ENCODE results near the gene MINDY4. TPM values are rescaled to one million over a fixed set of nuclear protein-coding genes. Genes with fewer than 3 reads are reported as not detected.

Gene MINDY4
- polyA plus RNA-seq, 2 donors = 1.3 to 1.4 TPM

DNA sequence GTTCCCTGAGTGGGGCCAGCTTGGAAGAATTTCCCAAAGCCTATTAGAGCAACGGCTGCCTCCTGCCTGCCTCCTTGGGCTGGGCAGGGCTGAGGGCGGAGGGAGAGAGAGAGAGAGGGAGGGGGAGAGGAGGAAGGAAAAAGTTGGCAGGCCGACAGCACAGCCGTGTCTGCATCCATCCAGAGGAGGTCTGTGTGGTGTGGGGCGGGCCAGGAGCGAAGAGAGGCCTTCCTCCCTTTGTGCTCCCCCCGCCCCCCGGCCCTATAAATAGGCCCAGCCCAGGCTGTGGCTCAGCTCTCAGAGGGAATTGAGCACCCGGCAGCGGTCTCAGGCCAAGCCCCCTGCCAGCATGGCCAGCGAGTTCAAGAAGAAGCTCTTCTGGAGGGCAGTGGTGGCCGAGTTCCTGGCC is 140.3 kb downstream of the MINDY4 start, which contains the start of gene AQP1:
Gene AQP1 (plus strand): TSS at position 293 of the 409 bp plus-strand sequence. CDS start 57 bp downstream, at position 350.
- Histone ChIP-seq H3K27ac (ENCODE audit: low read depth in 2 of 2, low read length in 1 of 2) (peak within 1 kb of the TSS; percentile 11 to 65), H3K4me3 (ENCODE audit: low read depth in 1 of 2, low read length in 2 of 2) (peak within 1 kb of the TSS; percentile 29 to 39), H3K9me3 (ENCODE audit: control insufficient read depth in 2 of 2, insufficient read depth in 1 of 2, low read depth in 1 of 2, low read length in 1 of 2) (no peaks in the 10 kb centered on the region), H3K36me3 (ENCODE audit: control insufficient read depth in 2 of 2, insufficient read depth in 2 of 2, low read length in 1 of 2) (no peaks in the 10 kb centered on the region), H3K4me1 (ENCODE audit: control insufficient read depth in 2 of 2, insufficient read depth in 2 of 2, low read length in 1 of 2) (peaks cover 0 to 5% of the 10 kb centered on the region in 2 donors), H3K27me3 (ENCODE audit: control insufficient read depth in 1 of 2, insufficient read depth in 2 of 2, low read length in 2 of 2) (no peaks in the 10 kb centered on the region)
- WGBS, 2 donors = 38 to 42% methylated on average over 10 to 12 of the region's 12 CpGs

GRCh38 chr7:30912021-30912730 is 141.0 kb downstream of the MINDY4 start:
- H3K27ac ChIP-seq (ENCODE audit: low read depth in 2 of 2, low read length in 1 of 2) = peak overlapping the region; percentile 11 to 65
- H3K4me1 ChIP-seq (ENCODE audit: control insufficient read depth in 2 of 2, insufficient read depth in 2 of 2, low read length in 1 of 2) = peaks cover 0 to 5% of the 10 kb centered on the region in 2 donors
- H3K4me3 ChIP-seq (ENCODE audit: low read depth in 1 of 2, low read length in 2 of 2) = peak overlapping the region; percentile 29 to 39
- no peaks in the 10 kb centered on the region for H3K9me3 ChIP-seq (ENCODE audit: control insufficient read depth in 2 of 2, insufficient read depth in 1 of 2, low read depth in 1 of 2, low read length in 1 of 2)
- 65 to 80% methylated on average over 26 of the region's 26 CpGs for WGBS, 2 donors
- H3K36me3 ChIP-seq (ENCODE audit: control insufficient read depth in 2 of 2, insufficient read depth in 2 of 2, low read length in 1 of 2) = no peaks in the 10 kb centered on the region
- H3K27me3 ChIP-seq (ENCODE audit: control insufficient read depth in 1 of 2, insufficient read depth in 2 of 2, low read length in 2 of 2) = no peaks in the 10 kb centered on the region

DNA sequence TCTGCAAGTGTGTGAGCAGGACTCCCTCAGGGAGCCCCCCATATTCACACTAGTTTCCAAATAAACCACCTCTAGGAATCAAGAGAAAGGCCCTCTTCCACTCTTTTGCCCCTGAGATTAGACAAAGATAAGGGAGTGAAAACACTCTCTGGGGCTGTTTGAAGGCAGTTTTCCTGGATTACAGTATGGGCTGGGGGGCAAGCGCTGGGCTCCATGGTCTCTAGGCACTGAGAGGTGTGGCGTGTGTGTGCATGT is 141.4 kb downstream of the MINDY4 start:
- WGBS, 2 donors = 57 to 80% methylated on average over 2 of the region's 2 CpGs
- Histone ChIP-seq H3K27me3 (ENCODE audit: control insufficient read depth in 1 of 2, insufficient read depth in 2 of 2, low read length in 2 of 2) (no peaks in the 10 kb centered on the region), H3K36me3 (ENCODE audit: control insufficient read depth in 2 of 2, insufficient read depth in 2 of 2, low read length in 1 of 2) (no peaks in the 10 kb centered on the region), H3K9me3 (ENCODE audit: control insufficient read depth in 2 of 2, insufficient read depth in 1 of 2, low read depth in 1 of 2, low read length in 1 of 2) (no peaks in the 10 kb centered on the region), H3K4me1 (ENCODE audit: control insufficient read depth in 2 of 2, insufficient read depth in 2 of 2, low read length in 1 of 2) (peaks cover 0 to 5% of the 10 kb centered on the region in 2 donors), H3K27ac (ENCODE audit: low read depth in 2 of 2, low read length in 1 of 2) (peak overlapping the region in 1 of 2 donors; percentile 65), H3K4me3 (ENCODE audit: low read depth in 1 of 2, low read length in 2 of 2) (peak overlapping the region; percentile 29 to 39)

- H3K4me1 ChIP-seq (ENCODE audit: control insufficient read depth in 2 of 2, insufficient read depth in 2 of 2, low read length in 1 of 2) = peaks cover 0 to 5% of the 10 kb centered on the region in 2 donors
- H3K27ac ChIP-seq (ENCODE audit: low read depth in 2 of 2, low read length in 1 of 2) = peak overlapping the region; percentile 30 to 65
- WGBS, 2 donors = 64 to 67% methylated on average over 17 of the region's 17 CpGs
Observed at GRCh38 chr7:30912986-30913811, 142.0 kb downstream of the MINDY4 start.

GRCh38 chr7:30913821-30914515 is 142.8 kb downstream of the MINDY4 start:
- peak overlapping the region; percentile 29 to 39 for H3K4me3 ChIP-seq (ENCODE audit: low read depth in 1 of 2, low read length in 2 of 2)
- H3K4me1 ChIP-seq (ENCODE audit: control insufficient read depth in 2 of 2, insufficient read depth in 2 of 2, low read length in 1 of 2) = peaks cover 0 to 5% of the 10 kb centered on the region in 2 donors
- H3K36me3 ChIP-seq (ENCODE audit: control insufficient read depth in 2 of 2, insufficient read depth in 2 of 2, low read length in 1 of 2) = no peaks in the 10 kb centered on the region
- no peaks in the 10 kb centered on the region for H3K9me3 ChIP-seq (ENCODE audit: control insufficient read depth in 2 of 2, insufficient read depth in 1 of 2, low read depth in 1 of 2, low read length in 1 of 2)
- WGBS, 2 donors = 67 to 75% methylated on average over 16 of the region's 16 CpGs
- H3K27me3 ChIP-seq (ENCODE audit: control insufficient read depth in 1 of 2, insufficient read depth in 2 of 2, low read length in 2 of 2) = no peaks in the 10 kb centered on the region
- H3K27ac ChIP-seq (ENCODE audit: low read depth in 2 of 2, low read length in 1 of 2) = peak overlapping the region; percentile 17 to 65

More at GRCh38 chr7:30912986-30913811, 142.0 kb downstream of the MINDY4 start:
- H3K4me3 ChIP-seq (ENCODE audit: low read depth in 1 of 2, low read length in 2 of 2) = peak overlapping the region; percentile 29 to 39
- no peaks in the 10 kb centered on the region for H3K9me3 ChIP-seq (ENCODE audit: control insufficient read depth in 2 of 2, insufficient read depth in 1 of 2, low read depth in 1 of 2, low read length in 1 of 2)
- H3K36me3 ChIP-seq (ENCODE audit: control insufficient read depth in 2 of 2, insufficient read depth in 2 of 2, low read length in 1 of 2) = no peaks in the 10 kb centered on the region
- no peaks in the 10 kb centered on the region for H3K27me3 ChIP-seq (ENCODE audit: control insufficient read depth in 1 of 2, insufficient read depth in 2 of 2, low read length in 2 of 2)

- Histone ChIP-seq H3K27ac (ENCODE audit: low read depth in 2 of 2, low read length in 1 of 2) (peak overlapping the region; percentile 17 to 61), H3K27me3 (ENCODE audit: control insufficient read depth in 1 of 2, insufficient read depth in 2 of 2, low read length in 2 of 2) (no peaks in the 10 kb centered on the region), H3K9me3 (ENCODE audit: control insufficient read depth in 2 of 2, insufficient read depth in 1 of 2, low read depth in 1 of 2, low read length in 1 of 2) (no peaks in the 10 kb centered on the region), H3K36me3 (ENCODE audit: control insufficient read depth in 2 of 2, insufficient read depth in 2 of 2, low read length in 1 of 2) (no peaks in the 10 kb centered on the region), H3K4me3 (ENCODE audit: low read depth in 1 of 2, low read length in 2 of 2) (peak overlapping the region in 1 of 2 donors; percentile 29), H3K4me1 (ENCODE audit: control insufficient read depth in 2 of 2, insufficient read depth in 2 of 2, low read length in 1 of 2) (peaks cover 0 to 5% of the 10 kb centered on the region in 2 donors)
- WGBS, 2 donors = 39 to 42% methylated on average over 4 of the region's 4 CpGs
Observed at GRCh38 chr7:30914596-30914995, 143.4 kb downstream of the MINDY4 start.

- no peaks in the 10 kb centered on the region for H3K9me3 ChIP-seq (ENCODE audit: control insufficient read depth in 2 of 2, insufficient read depth in 1 of 2, low read depth in 1 of 2, low read length in 1 of 2)
- H3K27me3 ChIP-seq (ENCODE audit: control insufficient read depth in 1 of 2, insufficient read depth in 2 of 2, low read length in 2 of 2) = no peaks in the 10 kb centered on the region
- WGBS, 2 donors = 48 to 72% methylated on average over 10 to 11 of the region's 11 CpGs
- peak overlapping the region; percentile 23 to 61 for H3K27ac ChIP-seq (ENCODE audit: low read depth in 2 of 2, low read length in 1 of 2)
- H3K4me3 ChIP-seq (ENCODE audit: low read depth in 1 of 2, low read length in 2 of 2) = peak overlapping the region; percentile 2 to 4
- no peaks in the 10 kb centered on the region for H3K36me3 ChIP-seq (ENCODE audit: control insufficient read depth in 2 of 2, insufficient read depth in 2 of 2, low read length in 1 of 2)
- peaks cover 0 to 8% of the 10 kb centered on the region in 2 donors for H3K4me1 ChIP-seq (ENCODE audit: control insufficient read depth in 2 of 2, insufficient read depth in 2 of 2, low read length in 1 of 2)
Observed at GRCh38 chr7:30915005-30915601, 143.9 kb downstream of the MINDY4 start.

DNA sequence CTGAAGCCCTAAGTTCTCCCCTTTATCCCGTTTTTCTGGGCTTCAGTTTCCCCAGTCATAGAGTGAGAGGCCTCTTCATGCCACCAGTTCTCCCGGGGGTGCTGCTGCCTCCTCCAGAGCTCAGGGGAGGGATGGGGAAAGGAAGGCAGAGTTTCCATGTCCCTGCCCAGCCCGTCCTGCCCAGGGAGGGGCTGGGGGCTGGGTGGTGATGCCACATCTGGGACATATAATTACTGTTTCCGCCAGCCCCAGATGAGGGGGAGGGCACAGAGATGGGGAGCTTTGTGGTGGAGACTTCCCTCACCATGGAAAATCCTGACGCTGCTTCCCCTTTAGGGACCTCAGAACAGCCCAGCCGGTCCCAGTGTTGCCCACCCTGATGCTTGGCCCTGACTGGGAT is 144.5 kb downstream of the MINDY4 start:
- no peaks in the 10 kb centered on the region for H3K27me3 ChIP-seq (ENCODE audit: control insufficient read depth in 1 of 2, insufficient read depth in 2 of 2, low read length in 2 of 2)
- H3K36me3 ChIP-seq (ENCODE audit: control insufficient read depth in 2 of 2, insufficient read depth in 2 of 2, low read length in 1 of 2) = no peaks in the 10 kb centered on the region
- H3K4me3 ChIP-seq (ENCODE audit: low read depth in 1 of 2, low read length in 2 of 2) = peak overlapping the region in 1 of 2 donors; percentile 4
- 51 to 65% methylated on average over 6 of the region's 6 CpGs for WGBS, 2 donors
- peak overlapping the region; percentile 23 to 61 for H3K27ac ChIP-seq (ENCODE audit: low read depth in 2 of 2, low read length in 1 of 2)
- H3K4me1 ChIP-seq (ENCODE audit: control insufficient read depth in 2 of 2, insufficient read depth in 2 of 2, low read length in 1 of 2) = peaks cover 0 to 8% of the 10 kb centered on the region in 2 donors
- H3K9me3 ChIP-seq (ENCODE audit: control insufficient read depth in 2 of 2, insufficient read depth in 1 of 2, low read depth in 1 of 2, low read length in 1 of 2) = no peaks in the 10 kb centered on the region

DNA sequence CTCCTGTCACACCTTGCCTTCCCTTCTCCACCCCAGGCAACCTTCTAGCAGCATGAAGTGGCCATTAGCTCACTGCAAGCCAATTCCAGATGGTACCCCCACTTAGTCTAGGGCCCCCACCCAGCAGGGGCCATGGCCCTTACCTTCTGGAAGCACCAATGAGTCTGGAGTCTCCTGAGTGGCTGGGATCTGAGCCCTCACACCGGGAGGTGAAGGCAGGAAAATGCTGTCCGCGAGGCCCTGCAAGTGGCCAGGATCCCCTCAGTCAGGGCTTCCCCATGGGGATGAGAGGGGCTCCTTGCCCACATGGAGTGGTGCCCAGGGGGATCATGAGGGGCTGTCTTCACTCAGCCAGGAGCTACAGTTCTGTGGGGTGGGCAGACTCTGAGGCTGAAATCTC is 145.0 kb downstream of the MINDY4 start:
- Histone ChIP-seq H3K9me3 (ENCODE audit: control insufficient read depth in 2 of 2, insufficient read depth in 1 of 2, low read depth in 1 of 2, low read length in 1 of 2) (no peaks in the 10 kb centered on the region), H3K27ac (ENCODE audit: low read depth in 2 of 2, low read length in 1 of 2) (peak overlapping the region; percentile 19 to 53), H3K36me3 (ENCODE audit: control insufficient read depth in 2 of 2, insufficient read depth in 2 of 2, low read length in 1 of 2) (no peaks in the 10 kb centered on the region), H3K27me3 (ENCODE audit: control insufficient read depth in 1 of 2, insufficient read depth in 2 of 2, low read length in 2 of 2) (no peaks in the 10 kb centered on the region), H3K4me3 (ENCODE audit: low read depth in 1 of 2, low read length in 2 of 2) (no peak overlapping the region), H3K4me1 (ENCODE audit: control insufficient read depth in 2 of 2, insufficient read depth in 2 of 2, low read length in 1 of 2) (peaks cover 0 to 12% of the 10 kb centered on the region in 2 donors)
- WGBS, 2 donors = 60 to 80% methylated on average over 3 of the region's 3 CpGs

All from esophagus (tissue), 2 donors.